ENCODE measurements around the gene RGCC.

DNA sequence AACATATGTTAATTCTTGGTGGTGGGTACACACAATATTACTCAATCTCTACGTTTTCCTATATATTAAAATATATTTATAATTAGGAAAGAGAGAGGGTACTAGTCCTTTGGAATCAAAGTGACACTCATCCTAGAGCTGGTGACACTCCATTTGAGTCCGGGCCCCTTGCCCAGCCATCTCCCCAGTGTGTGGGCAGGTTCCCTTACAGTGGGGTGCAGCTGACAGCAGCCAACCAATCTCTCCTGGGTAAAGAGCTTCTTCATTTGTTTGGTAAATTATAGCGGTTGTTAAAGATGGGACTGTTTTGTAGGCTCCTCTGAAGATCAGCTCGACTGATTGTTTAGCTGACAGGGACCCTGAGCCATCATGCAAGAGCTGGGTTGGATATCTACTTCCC, 37.2 kb upstream of the RGCC start:
- TF ChIP-seq EP300 (conservative IDR thresholded peaks at IDR 0.05; ENCODE audit: poor library complexity, severe bottlenecking) (no peak), CTCF (IDR thresholded peaks at IDR 0.05; ENCODE audit: poor library complexity, severe bottlenecking) (no peak), EZH2 (IDR thresholded peaks at IDR 0.05; ENCODE audit: borderline replicate concordance, insufficient read depth, low read length, poor library complexity, severe bottlenecking) (no peak), RAD21 (conservative IDR thresholded peaks at IDR 0.05) (no peak), REST (IDR thresholded peaks at IDR 0.05; ENCODE audit: borderline replicate concordance) (no peak), POLR2AphosphoS5 (IDR thresholded peaks at IDR 0.05) (no peak), MXI1 (conservative IDR thresholded peaks at IDR 0.05; ENCODE audit: poor library complexity, severe bottlenecking) (no peak), SMC3 (conservative IDR thresholded peaks at IDR 0.05; ENCODE audit: poor library complexity) (no peak), TAF1 (IDR thresholded peaks at IDR 0.05; ENCODE audit: low read depth) (no peak)
